Testis (tissue), 2 donors: Measurements from ENCODE around the gene LIG3.

Source experiments
- CTCF ChIP-seq, 3 experiments: fragments of 450-650 bp in 2 of 3; fragments of 200-600 bp in 1 of 3; sonication (generic) in 1 of 3; IDR thresholded peaks; one replicate each; pipeline ENCODE4 v1.5.1; 2016 to 2019; ENCODE audit warnings: antibody characterized with exemption in 3 of 3, mild to moderate bottlenecking in 2 of 3, moderate library complexity in 1 of 3
- POLR2A ChIP-seq: fragments of 450-650 bp; IDR thresholded peaks from one replicate; pipeline ENCODE4 v1.6.1; 2017; ENCODE audit warnings: antibody characterized with exemption, mild to moderate bottlenecking, moderate library complexity

GRCh38 chr17:35006961-35007360 lies 26.6 kb downstream of the LIG3 start:
- TF ChIP-seq CTCF (IDR thresholded peaks at IDR 0.05), result no peak
- TF ChIP-seq POLR2A, result no peak
